SK-N-SH (cell line): ENCODE measurements around the gene EIF3A. TPM values are rescaled to one million over a fixed set of nuclear protein-coding genes. Genes with fewer than 3 reads are reported as not detected.

Experiments used
- CTCF ChIA-PET: fragments of 300-600, 350-600 bp; formaldehyde crosslinking; extraction: SDS; loops from one replicate; lab custom pipeline; 2021; lab: Yijun Ruan, JAX
- POLR2A ChIA-PET: fragments of 350-600 bp; sonication (Branson Sonifier 250); formaldehyde crosslinking; extraction: SDS; loops from one replicate; lab custom pipeline; 2020; ENCODE audit warnings: antibody characterized with exemption, inconsistent platforms; lab: Yijun Ruan, JAX
- DNase-seq: peaks from one replicate; pipeline ENCODE4 v3.0.0; 2012
- H2AFZ ChIP-seq: fragments of 200-600 bp; sonication (generic); 2 replicates; pipeline ENCODE4 v1.8.1; 2016; ENCODE audit warnings: antibody characterized with exemption, mild to moderate bottlenecking, low read depth
- H3F3A ChIP-seq: fragments of 200-600 bp; sonication (generic); replicated peaks from 2 replicates; pipeline ENCODE3; 2016; ENCODE audit warnings: antibody characterized with exemption, mild to moderate bottlenecking; ENCODE audit not compliant: insufficient read depth
- H3K27ac ChIP-seq, 2 experiments: fragments of 200-500 bp in 1 of 2; fragments of 200-600 bp in 1 of 2; sonication (Bioruptor generic) in 1 of 2; sonication (generic), shearing (Covaris generic) in 1 of 2; 2 replicates each; pipeline versions ENCODE4 v1.5.1 to v1.6.1; 2014 to 2016; ENCODE audit warnings: low read depth in 2 of 2, inconsistent platforms in 1 of 2, low read length in 1 of 2, mild to moderate bottlenecking in 1 of 2, mixed read lengths in 1 of 2
- H3K27me3 ChIP-seq: fragments of 200-600 bp; sonication (generic), shearing (Covaris generic); 2 replicates; pipeline ENCODE4 v1.6.1; 2016; ENCODE audit warnings: mixed run types; ENCODE audit not compliant: insufficient read depth
- H3K36me3 ChIP-seq, 2 experiments: fragments of 200-500 bp in 1 of 2; fragments of 200-600 bp in 1 of 2; sonication (Bioruptor generic) in 1 of 2; sonication (generic) in 1 of 2; replicated peaks in 1 of 2; 2 replicates each; pipeline versions ENCODE3 to v1.5.1; 2014 to 2016; ENCODE audit warnings: low read length in 1 of 2, mild to moderate bottlenecking in 1 of 2; ENCODE audit not compliant: insufficient read depth in 2 of 2, control insufficient read depth in 1 of 2
- H3K4me1 ChIP-seq, 2 experiments: fragments of 200-500 bp in 1 of 2; fragments of 200-600 bp in 1 of 2; sonication (Bioruptor generic) in 1 of 2; sonication (generic), shearing (Covaris generic) in 1 of 2; 2 replicates each; pipeline versions ENCODE4 v1.5.1 to v1.6.1; 2014 to 2016; ENCODE audit warnings: low read depth in 1 of 2, low read length in 1 of 2, mixed run types in 1 of 2; ENCODE audit not compliant: insufficient read depth in 2 of 2, control insufficient read depth in 1 of 2
- H3K4me2 ChIP-seq: fragments of 200-600 bp; sonication (generic), shearing (Covaris generic); 2 replicates; pipeline ENCODE4 v1.6.1; 2017; ENCODE audit warnings: mixed run types
- H3K4me3 ChIP-seq, 2 experiments: fragments of 200-500 bp in 1 of 2; fragments of 200-600 bp in 1 of 2; sonication (Bioruptor generic) in 1 of 2; sonication (generic), shearing (Covaris generic) in 1 of 2; 2 replicates each; pipeline versions ENCODE4 v1.5.1 to v1.8.1; 2014 to 2016; ENCODE audit warnings: low read depth in 2 of 2, inconsistent platforms in 1 of 2, low read length in 1 of 2, mild to moderate bottlenecking in 1 of 2, mixed read lengths in 1 of 2, moderate library complexity in 1 of 2
- H3K79me2 ChIP-seq: fragments of 200-600 bp; sonication (generic); 2 replicates; pipeline ENCODE4 v1.8.1; 2017; ENCODE audit warnings: mild to moderate bottlenecking; ENCODE audit not compliant: insufficient read depth
- H3K9ac ChIP-seq: fragments of 200-600 bp; sonication (generic); 2 replicates; pipeline ENCODE4 v1.6.1; 2017; ENCODE audit warnings: mixed run types
- H3K9me2 ChIP-seq: fragments of 200-600 bp; sonication (generic); 2 replicates; pipeline ENCODE4 v1.6.1; 2017; ENCODE audit warnings: mixed run types
- H3K9me3 ChIP-seq: fragments of 200-600 bp; sonication (generic); 2 replicates; pipeline ENCODE4 v1.6.1; 2017; ENCODE audit warnings: mixed run types, mild to moderate bottlenecking, moderate library complexity
- H4K20me1 ChIP-seq: fragments of 200-600 bp; sonication (generic); 2 replicates; pipeline ENCODE4 v1.6.1; 2017; ENCODE audit warnings: mild to moderate bottlenecking, mixed run types; ENCODE audit not compliant: insufficient read depth
- ELF1 ChIP-seq: IDR thresholded peaks from 2 replicates; pipeline ENCODE4 v1.4.0; 2012
- EZH2phosphoT487 ChIP-seq: fragments of 200-600 bp; sonication (generic); IDR thresholded peaks from 2 replicates; pipeline ENCODE4 v1.6.1; 2017; ENCODE audit warnings: low read depth, mixed run types, mild to moderate bottlenecking, antibody characterized with exemption, moderate library complexity, borderline replicate concordance
- IRF3 ChIP-seq: fragments of 150-350 bp; IDR thresholded peaks from 2 replicates; pipeline ENCODE4 v1.6.1; 2016; ENCODE audit warnings: mild to moderate bottlenecking, low read depth, low read length
- NRF1 ChIP-seq: IDR thresholded peaks from 2 replicates; pipeline ENCODE4 v1.6.1; 2012; ENCODE audit warnings: low read depth, mild to moderate bottlenecking, low read length
- POLR2AphosphoS5 ChIP-seq: IDR thresholded peaks from 2 replicates; pipeline ENCODE4 v1.6.1; 2012; ENCODE audit warnings: low read depth, low read length
- REST ChIP-seq: IDR thresholded peaks from 2 replicates; pipeline ENCODE4 v1.6.1; 2012; ENCODE audit warnings: mild to moderate bottlenecking, low read depth, low read length, moderate library complexity
- TAF1 ChIP-seq: IDR thresholded peaks from 2 replicates; pipeline ENCODE4 v1.6.1; 2012; ENCODE audit warnings: low read depth, mild to moderate bottlenecking, low read length, moderate library complexity, borderline replicate concordance
- TCF12 ChIP-seq: IDR thresholded peaks from 2 replicates; pipeline ENCODE4 v1.4.0; 2012
- TEAD4 ChIP-seq: IDR thresholded peaks from 2 replicates; pipeline ENCODE4 v1.4.0; 2012; ENCODE audit warnings: mild to moderate bottlenecking, borderline replicate concordance; ENCODE audit not compliant: insufficient read depth
- ZBTB33 ChIP-seq: IDR thresholded peaks from 2 replicates; pipeline ENCODE4 v1.4.0; 2012; ENCODE audit warnings: low read depth, borderline replicate concordance
- WGBS: methylation state at CpG from one replicate; pipeline ENCODE4 v1.1.6; 2017; ENCODE audit warnings: low lambda C conversion rate; 5-methylcytosine and 5-hydroxymethylcytosine counted together
- polyA plus RNA-seq, 3 experiments: library from polyadenylated mRNA; depleted of rRNA; stranded (reverse); fragments of >200 nt; gene quantifications; 2 replicates each; pipeline ENCODE4 v1.2.3, GENCODE V29; 2012

EIF3A gene
- polyA plus RNA-seq, 1 of the 3 experiments (the other 2 are of a cell fraction), result 25.8 TPM

GRCh38 chr10:119051775-119052174, 28.8 kb downstream of the EIF3A start (continued):
- TF ChIP-seq REST, result no peak

GRCh38 chr10:119049777-119050176, 30.8 kb downstream of the EIF3A start:
- peaks cover 70 to 88% of the 10 kb centered on the region in 2 experiments for H3K36me3 ChIP-seq
- H3K4me1 ChIP-seq, result no peaks in the 10 kb centered on the region
- peaks cover 22% of the 10 kb centered on the region for H3F3A ChIP-seq
- no peak overlapping the region for H3K4me3 ChIP-seq
- TF ChIP-seq IRF3, result no peak
- no peak for TF ChIP-seq NRF1
- TF ChIP-seq EZH2phosphoT487, result no peak
- TF ChIP-seq POLR2AphosphoS5, result no peak
- TF ChIP-seq, all 33 proteins: peak for 0
- H3K9ac ChIP-seq, result no peak overlapping the region
- POLR2A ChIA-PET, result no interaction called here
- CTCF ChIA-PET, result no interaction called here
- WGBS, result 98% methylated on average over 14 of the region's 14 CpGs
- H3K9me3 ChIP-seq, result no peaks in the 10 kb centered on the region
- H3K27ac ChIP-seq, result no peak overlapping the region
- peaks cover 98% of the 10 kb centered on the region for H3K79me2 ChIP-seq
- no peak for DNase-seq
- H3K4me2 ChIP-seq, result no peak overlapping the region
- no peaks in the 10 kb centered on the region for H3K9me2 ChIP-seq
- peaks cover 52% of the 10 kb centered on the region for H4K20me1 ChIP-seq
- H2AFZ ChIP-seq, result no peak overlapping the region
- no peaks in the 10 kb centered on the region for H3K27me3 ChIP-seq

- Histone ChIP-seq H4K20me1 (peaks cover 57% of the 10 kb centered on the region), H3K36me3 (peaks cover 70 to 87% of the 10 kb centered on the region in 2 experiments), H2AFZ (no peak overlapping the region), H3K79me2 (peaks cover 98% of the 10 kb centered on the region), H3K9me3 (no peaks in the 10 kb centered on the region), H3K27me3 (no peaks in the 10 kb centered on the region), H3K27ac (no peak overlapping the region), H3F3A (peaks cover 22% of the 10 kb centered on the region), H3K4me1 (no peaks in the 10 kb centered on the region), H3K9me2 (no peaks in the 10 kb centered on the region), H3K4me3 (no peak overlapping the region), H3K9ac (no peak overlapping the region), H3K4me2 (no peak overlapping the region)
- WGBS, result 96% methylated on average over 5 of the region's 5 CpGs
- CTCF ChIA-PET, result no interaction called here
- no peak for DNase-seq
- POLR2A ChIA-PET, result no interaction called here
- TF ChIP-seq ZBTB33 (no peak), TCF12 (no peak), ELF1 (no peak), TEAD4 (no peak), TAF1 (no peak), IRF3 (no peak)
Observed at GRCh38 chr10:119049361-119049760, 31.3 kb downstream of the EIF3A start.
